Keratinocyte (primary cell): Measurements from ENCODE around the gene NFATC2.

Experiments
- EZH2 ChIP-seq: IDR thresholded peaks from one replicate; pipeline ENCODE4 v1.6.1; 2012; ENCODE audit warnings: inconsistent platforms, mild to moderate bottlenecking, low read length, moderate library complexity
- TF ChIP-seq, protein P1 (sequence below), 3 experiments: IDR thresholded peaks in 1 of 3; conservative IDR thresholded peaks in 1 of 3; optimal IDR thresholded peaks in 1 of 3; 2 replicates in 2 of 3; 3 replicates in 1 of 3; pipeline versions ENCODE3 to v1.5.1; 2011; ENCODE audit warnings: low read length in 3 of 3, mild to moderate bottlenecking in 3 of 3, moderate library complexity in 2 of 3, control low read depth in 1 of 3, inconsistent platforms in 1 of 3; ENCODE audit not compliant: insufficient read depth in 2 of 3; ENCODE audit errors: extremely low read depth in 1 of 3

DNA sequence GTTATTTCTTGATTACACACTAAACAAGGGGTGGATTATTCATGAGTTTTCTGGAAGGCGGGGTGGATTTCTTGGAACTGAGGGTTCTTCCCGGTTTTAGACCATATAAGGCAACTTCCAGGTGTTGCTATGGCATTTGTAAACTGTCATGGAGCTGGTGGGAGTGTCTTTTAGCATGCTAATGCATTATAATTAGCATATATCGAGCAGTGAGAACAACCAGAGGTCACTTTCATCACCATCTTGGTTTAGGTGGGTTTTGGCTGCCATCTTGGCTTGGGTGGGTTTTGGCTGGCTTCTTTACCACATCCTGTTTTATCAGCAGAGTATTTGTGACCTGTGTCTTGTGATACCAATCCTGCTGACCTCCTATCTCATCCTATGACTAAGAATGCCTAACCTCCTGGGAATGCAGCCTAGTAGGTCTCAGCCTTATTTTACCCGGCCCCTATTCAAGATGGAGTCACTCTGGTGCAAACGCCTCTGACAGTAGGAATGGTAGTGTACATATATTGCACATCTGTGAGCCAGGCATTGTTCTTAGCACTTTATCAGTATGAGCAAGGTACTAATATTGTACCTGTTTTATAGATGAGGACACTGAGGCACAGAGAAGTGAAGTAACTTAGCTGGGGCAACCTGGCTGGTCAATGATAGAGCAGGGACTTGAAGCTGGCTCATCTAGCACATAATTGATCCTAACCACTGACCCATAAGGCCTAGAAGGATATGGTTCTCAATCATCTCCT lies 203.7 kb downstream of the NFATC2 start:
- TF ChIP-seq, protein P1, sequence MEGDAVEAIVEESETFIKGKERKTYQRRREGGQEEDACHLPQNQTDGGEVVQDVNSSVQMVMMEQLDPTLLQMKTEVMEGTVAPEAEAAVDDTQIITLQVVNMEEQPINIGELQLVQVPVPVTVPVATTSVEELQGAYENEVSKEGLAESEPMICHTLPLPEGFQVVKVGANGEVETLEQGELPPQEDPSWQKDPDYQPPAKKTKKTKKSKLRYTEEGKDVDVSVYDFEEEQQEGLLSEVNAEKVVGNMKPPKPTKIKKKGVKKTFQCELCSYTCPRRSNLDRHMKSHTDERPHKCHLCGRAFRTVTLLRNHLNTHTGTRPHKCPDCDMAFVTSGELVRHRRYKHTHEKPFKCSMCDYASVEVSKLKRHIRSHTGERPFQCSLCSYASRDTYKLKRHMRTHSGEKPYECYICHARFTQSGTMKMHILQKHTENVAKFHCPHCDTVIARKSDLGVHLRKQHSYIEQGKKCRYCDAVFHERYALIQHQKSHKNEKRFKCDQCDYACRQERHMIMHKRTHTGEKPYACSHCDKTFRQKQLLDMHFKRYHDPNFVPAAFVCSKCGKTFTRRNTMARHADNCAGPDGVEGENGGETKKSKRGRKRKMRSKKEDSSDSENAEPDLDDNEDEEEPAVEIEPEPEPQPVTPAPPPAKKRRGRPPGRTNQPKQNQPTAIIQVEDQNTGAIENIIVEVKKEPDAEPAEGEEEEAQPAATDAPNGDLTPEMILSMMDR (optimal IDR thresholded peaks at IDR 0.05 in 1 of 3, IDR thresholded peaks at IDR 0.05 in 1 of 3, conservative IDR thresholded peaks at IDR 0.05 in 1 of 3; ENCODE audit: extremely low read depth in 1 of 3, insufficient read depth in 2 of 3, low read length in 3 of 3), result no peak
- TF ChIP-seq EZH2, result no peak
